GM23338 (cell line): ENCODE results near the gene NGFR. TPM values are rescaled to one million over a fixed set of nuclear protein-coding genes. Genes with fewer than 3 reads are reported as not detected.

Experiments used
- ATAC-seq: fragments of 200-7000 bp; cut with Tn5 transposase; 3 replicates; pipeline ENCODE4 v1.9.1; 2020
- DNase-seq: peaks from one replicate; pipeline ENCODE4 v3.0.0-alpha.2; 2015; ENCODE audit warnings: low spot score
- H2AFZ ChIP-seq: fragments of 200-600 bp; sonication (generic); 2 replicates; pipeline ENCODE4 v1.8.0; 2016; ENCODE audit warnings: antibody characterized with exemption, mild to moderate bottlenecking, moderate library complexity
- H3F3A ChIP-seq: fragments of 200-600 bp; sonication (generic); replicated peaks from 2 replicates; pipeline ENCODE4 v1.8.0; 2017; ENCODE audit warnings: antibody characterized with exemption, mixed run types, low read depth
- H3K27ac ChIP-seq: fragments of 200-600 bp; sonication (generic); 2 replicates; pipeline ENCODE4 v1.6.1; 2016; ENCODE audit warnings: low read depth
- H3K27me3 ChIP-seq: fragments of 200-600 bp; sonication (generic); 2 replicates; pipeline ENCODE4 v1.8.0; 2016; ENCODE audit warnings: mild to moderate bottlenecking, mixed run types, moderate library complexity; ENCODE audit not compliant: insufficient read depth
- H3K36me3 ChIP-seq: fragments of 200-600 bp; sonication (generic); 2 replicates; pipeline ENCODE4 v1.8.0; 2016; ENCODE audit warnings: mild to moderate bottlenecking; ENCODE audit not compliant: insufficient read depth
- H3K4me1 ChIP-seq: fragments of 200-600 bp; sonication (generic); 2 replicates; pipeline ENCODE4 v1.8.0; 2016; ENCODE audit warnings: mild to moderate bottlenecking, moderate library complexity; ENCODE audit not compliant: insufficient read depth
- H3K4me2 ChIP-seq: fragments of 200-600 bp; sonication (generic); 2 replicates; pipeline ENCODE4 v1.7.1; 2017; ENCODE audit warnings: mixed run types
- H3K4me3 ChIP-seq: fragments of 200-600 bp; sonication (generic); 2 replicates; pipeline ENCODE4 v1.6.1; 2016; ENCODE audit warnings: mixed run types
- H3K79me2 ChIP-seq: fragments of 200-600 bp; sonication (generic); replicated peaks from 2 replicates; pipeline ENCODE4 v1.8.0; 2017; ENCODE audit warnings: mild to moderate bottlenecking; ENCODE audit not compliant: insufficient read depth
- H3K9me2 ChIP-seq: fragments of 200-600 bp; sonication (generic); 2 replicates; pipeline ENCODE4 v1.8.0; 2017; ENCODE audit not compliant: insufficient read depth
- H4K20me1 ChIP-seq: fragments of 200-600 bp; sonication (generic); replicated peaks from 2 replicates; pipeline ENCODE4 v1.8.0; 2017; ENCODE audit warnings: mild to moderate bottlenecking; ENCODE audit not compliant: insufficient read depth
- H3K27ac Mint-ChIP-seq: 2 replicates; pipeline ENCODE4 v1.8.0; 2020; ENCODE audit warnings: inconsistent platforms, mild to moderate bottlenecking, moderate library complexity, mixed read lengths
- H3K27me3 Mint-ChIP-seq: 3 replicates; pipeline ENCODE4 v1.8.0; 2022; ENCODE audit warnings: low read depth, mild to moderate bottlenecking, moderate library complexity, mixed read lengths, inconsistent platforms; ENCODE audit not compliant: insufficient read depth, poor library complexity
- H3K36me3 Mint-ChIP-seq: 3 replicates; pipeline ENCODE4 v1.8.0; 2021; ENCODE audit warnings: low read depth, mild to moderate bottlenecking, inconsistent platforms, moderate library complexity, mixed read lengths
- H3K4me1 Mint-ChIP-seq: 3 replicates; pipeline ENCODE4 v1.8.0; 2020; ENCODE audit warnings: mild to moderate bottlenecking, inconsistent platforms, mixed read lengths
- H3K4me3 Mint-ChIP-seq: 3 replicates; pipeline ENCODE4 v1.8.0; 2021; ENCODE audit warnings: moderate library complexity, mild to moderate bottlenecking, inconsistent platforms, mixed read lengths
- H3K9me3 Mint-ChIP-seq: 3 replicates; pipeline ENCODE4 v1.8.0; 2020; ENCODE audit warnings: moderate library complexity, mild to moderate bottlenecking, inconsistent platforms, mixed read lengths
- CREB1 ChIP-seq: fragments of 250-450 bp; sonication (Bioruptor Pico); IDR thresholded peaks from 2 replicates; pipeline ENCODE4 v1.5.0; 2020; ENCODE audit warnings: low read depth, mild to moderate bottlenecking, moderate library complexity
- CTCF ChIP-seq, 2 experiments: fragments of 200-600 bp in 1 of 2; sonication (generic) in 1 of 2; conservative IDR thresholded peaks; 2 replicates each; pipeline versions ENCODE4 v1.5.1 to v1.6.1; 2016 to 2017; ENCODE audit warnings: antibody characterized with exemption in 2 of 2, low read depth in 2 of 2, mild to moderate bottlenecking in 2 of 2, moderate library complexity in 1 of 2
- ETS1 ChIP-seq: IDR thresholded peaks from 2 replicates; pipeline ENCODE4 v1.6.1; 2016; ENCODE audit warnings: antibody characterized with exemption
- EZH2 ChIP-seq: fragments of 200-600 bp; sonication (generic); IDR thresholded peaks from one replicate; pipeline ENCODE4 v1.8.0; 2017; ENCODE audit warnings: antibody characterized with exemption, mild to moderate bottlenecking, low read depth; ENCODE audit not compliant: unreplicated experiment
- EZH2phosphoT487 ChIP-seq: fragments of 200-600 bp; sonication (generic); IDR thresholded peaks from one replicate; pipeline ENCODE4 v1.8.1; 2018; ENCODE audit warnings: antibody characterized with exemption; ENCODE audit not compliant: unreplicated experiment
- JUNB ChIP-seq: IDR thresholded peaks from one replicate; pipeline ENCODE4 v1.6.1; 2016; ENCODE audit warnings: antibody characterized with exemption; ENCODE audit not compliant: unreplicated experiment
- NANOG ChIP-seq: IDR thresholded peaks from 2 replicates; pipeline ENCODE4 v1.6.1; 2016; ENCODE audit warnings: antibody characterized with exemption, borderline replicate concordance
- POLR2AphosphoS5 ChIP-seq: IDR thresholded peaks from 2 replicates; pipeline ENCODE4 v1.6.1; 2016; ENCODE audit warnings: antibody characterized with exemption, low read depth
- REST ChIP-seq: IDR thresholded peaks from one replicate; pipeline ENCODE4 v1.6.1; 2018; ENCODE audit warnings: antibody characterized with exemption; ENCODE audit not compliant: unreplicated experiment
- STAT1 ChIP-seq: IDR thresholded peaks from one replicate; pipeline ENCODE4 v1.6.1; 2016; ENCODE audit warnings: antibody characterized with exemption; ENCODE audit not compliant: unreplicated experiment
- ZNF114 ChIP-seq: fragments of 250-450 bp; sonication (Bioruptor Pico); IDR thresholded peaks from 2 replicates; pipeline ENCODE4 v1.5.0; 2020; ENCODE audit warnings: mild to moderate bottlenecking, moderate library complexity
- ZNF331 ChIP-seq: fragments of 250-450 bp; sonication (Bioruptor Pico); IDR thresholded peaks from 2 replicates; pipeline ENCODE4 v1.5.0; 2020; ENCODE audit warnings: low read depth, mild to moderate bottlenecking, moderate library complexity
- ZNF462 ChIP-seq: fragments of 250-450 bp; sonication (Bioruptor Pico); IDR thresholded peaks from 2 replicates; pipeline ENCODE4 v1.5.0; 2020; ENCODE audit warnings: mild to moderate bottlenecking, moderate library complexity
- polyA plus RNA-seq: library from polyadenylated mRNA; unstranded; fragments of >200 nt; fragmentation: Nextera tagmentation; extraction: Ambion mirVana; gene quantifications from 2 replicates; pipeline ENCODE4 v1.2.1, GENCODE V29; 2016
- total RNA-seq: library from RNA; depleted of rRNA; stranded (reverse); fragments of >200 nt; shearing (Covaris generic); gene quantifications from 2 replicates; pipeline ENCODE4 v1.2.3, GENCODE V29; 2014

Gene NGFR
- total and polyA plus RNA-seq, 2 experiments from 2014 or later = 2.8 to 6.9 TPM

- TF ChIP-seq ZNF462 (CRISPR knock-in tag) = no peak
These were observed 23.4 kb downstream of the NGFR start (continued) for GRCh38 chr17:49518346-49519078.

GRCh38 chr17:49519781-49520180 is 24.7 kb downstream of the NGFR start:
- no peak for DNase-seq
- Mint-ChIP-seq H3K4me1 (peaks cover 20% of the 10 kb centered on the region), H3K27me3 (peaks cover 18% of the 10 kb centered on the region), H3K9me3 (no peaks in the 10 kb centered on the region), H3K27ac (no peak overlapping the region), H3K4me3 (no peak overlapping the region), H3K36me3 (no peaks in the 10 kb centered on the region)
- no peak for ATAC-seq
- H3K79me2 ChIP-seq = no peaks in the 10 kb centered on the region
- no peak overlapping the region for H3K27ac ChIP-seq
- H3K4me1 ChIP-seq = peaks cover 13% of the 10 kb centered on the region
- 0 out of 2 replicates have a peak, but pooled peaks cover under 1% of the 10 kb centered on the region for H3F3A ChIP-seq
- no peaks in the 10 kb centered on the region for H3K9me2 ChIP-seq
- no peaks in the 10 kb centered on the region for H3K36me3 ChIP-seq
- H3K27me3 ChIP-seq = no peaks in the 10 kb centered on the region
- H2AFZ ChIP-seq = no peak overlapping the region
- H3K4me2 ChIP-seq = no peak overlapping the region
- no peaks in the 10 kb centered on the region for H4K20me1 ChIP-seq
- no peak overlapping the region for H3K4me3 ChIP-seq
- TF ChIP-seq ZNF331 (CRISPR knock-in tag) (no peak), REST (no peak), STAT1 (no peak), EZH2 (no peak), ETS1 (no peak), POLR2AphosphoS5 (no peak), EZH2phosphoT487 (no peak), NANOG (no peak), ZNF114 (CRISPR knock-in tag) (no peak), CTCF (conservative IDR thresholded peaks at IDR 0.05; ENCODE audit: low read depth in 2 of 2) (no peak), CREB1 (CRISPR knock-in tag) (no peak), JUNB (no peak)
